HG03575 (cell line): ENCODE data around the gene NUB1.

Experiments
- ATAC-seq: cut with Tn5 transposase; IDR thresholded peaks from one replicate; pipeline ENCODE4 v1.9.1; 2021; ENCODE audit not compliant: unreplicated experiment, insufficient number of reproducible peaks, low FRiP score; ENCODE audit errors: extremely low read depth

The NUB1 gene

DNA sequence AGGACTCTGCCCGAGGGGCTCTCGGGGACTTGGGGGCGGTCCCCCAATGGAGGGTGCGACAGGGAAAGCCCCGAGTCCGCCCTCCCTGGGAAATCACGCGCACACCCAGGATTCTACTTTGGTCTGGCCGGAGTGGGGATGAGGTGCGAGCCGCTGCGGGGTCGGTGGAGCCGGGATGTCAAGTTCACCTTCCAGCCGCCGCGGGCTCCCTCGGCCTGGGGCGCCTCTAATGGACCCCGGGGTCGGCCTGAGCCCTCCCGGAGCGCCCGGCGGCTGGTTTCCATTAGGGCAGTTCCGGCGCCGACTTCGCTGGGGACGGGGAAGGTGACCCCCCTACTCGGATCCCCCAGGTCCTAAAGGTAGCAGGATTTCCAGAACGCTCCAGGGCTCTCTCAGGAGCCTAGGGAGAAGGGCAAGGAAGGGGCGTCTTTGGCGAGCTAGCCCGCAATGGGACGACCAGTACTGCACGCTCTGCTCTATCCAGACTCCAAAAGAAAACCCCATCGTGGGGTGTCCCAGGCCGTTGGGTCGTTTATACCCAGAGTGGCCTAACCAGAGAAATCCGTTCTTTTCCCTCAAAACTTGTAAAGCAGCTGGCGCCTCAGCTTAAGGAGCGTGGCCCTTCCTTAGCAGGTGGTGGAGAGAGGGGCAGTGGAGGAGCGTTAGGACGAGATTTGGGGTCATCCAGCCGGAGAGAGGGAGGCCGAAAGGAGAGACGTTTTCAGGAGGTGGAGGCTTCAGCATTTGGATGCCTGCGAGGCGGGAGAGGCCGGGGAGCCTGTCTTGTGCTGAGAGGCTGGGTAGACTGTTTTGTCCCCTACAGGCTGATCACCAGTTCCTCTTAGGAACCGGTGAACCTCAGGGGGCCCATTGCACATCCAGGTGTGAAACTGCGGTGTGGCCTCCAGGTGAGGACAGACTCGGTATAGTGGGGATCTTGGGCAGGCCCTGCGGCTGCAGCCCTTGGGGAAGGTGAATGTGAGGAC lies 69.1 kb downstream of the NUB1 start:
- no peak for ATAC-seq

DNA sequence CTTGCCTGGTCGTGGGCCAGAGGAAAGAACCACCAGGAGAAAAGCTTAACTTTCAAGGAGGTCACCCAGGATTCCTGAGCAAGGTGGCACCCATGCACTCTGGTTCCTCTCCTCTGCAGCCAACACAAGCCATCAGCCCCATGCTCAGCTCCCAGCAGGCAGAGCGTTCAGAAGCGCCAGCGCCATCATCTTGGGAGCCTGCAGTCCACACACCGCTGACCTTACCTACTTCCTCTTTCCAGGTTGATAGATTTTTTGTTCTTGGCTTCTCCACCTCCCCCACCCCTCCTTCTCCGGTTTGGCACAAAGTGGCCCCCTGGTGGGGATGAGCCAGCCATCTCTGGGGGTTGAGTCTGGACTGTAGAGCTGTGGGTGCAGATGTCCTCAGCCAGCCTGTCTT lies 69.9 kb downstream of the NUB1 start:
- no peak for ATAC-seq

GRCh38 chr7:151412318-151412717 lies 70.7 kb downstream of the NUB1 start:
- no peak for ATAC-seq

DNA sequence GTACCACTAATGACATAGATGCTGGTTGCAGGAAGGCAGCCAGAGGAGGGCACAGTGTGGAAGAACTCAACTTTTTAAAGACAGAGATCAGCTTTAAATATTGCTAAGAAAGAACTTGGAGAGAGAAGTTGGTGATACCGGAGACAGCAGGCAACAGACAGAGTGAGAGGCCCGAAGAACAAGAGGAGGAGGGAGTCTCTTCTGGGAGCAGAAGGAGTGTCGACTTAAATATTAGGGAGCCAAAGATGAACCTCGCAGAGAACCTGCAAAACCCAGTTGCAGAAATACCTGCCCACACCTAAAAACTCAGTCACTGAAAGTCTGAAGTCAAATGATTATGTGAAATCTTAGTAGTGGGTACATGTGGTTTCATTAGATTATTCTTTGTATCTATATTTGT lies 71.6 kb downstream of the NUB1 start:
- no peak for ATAC-seq

DNA sequence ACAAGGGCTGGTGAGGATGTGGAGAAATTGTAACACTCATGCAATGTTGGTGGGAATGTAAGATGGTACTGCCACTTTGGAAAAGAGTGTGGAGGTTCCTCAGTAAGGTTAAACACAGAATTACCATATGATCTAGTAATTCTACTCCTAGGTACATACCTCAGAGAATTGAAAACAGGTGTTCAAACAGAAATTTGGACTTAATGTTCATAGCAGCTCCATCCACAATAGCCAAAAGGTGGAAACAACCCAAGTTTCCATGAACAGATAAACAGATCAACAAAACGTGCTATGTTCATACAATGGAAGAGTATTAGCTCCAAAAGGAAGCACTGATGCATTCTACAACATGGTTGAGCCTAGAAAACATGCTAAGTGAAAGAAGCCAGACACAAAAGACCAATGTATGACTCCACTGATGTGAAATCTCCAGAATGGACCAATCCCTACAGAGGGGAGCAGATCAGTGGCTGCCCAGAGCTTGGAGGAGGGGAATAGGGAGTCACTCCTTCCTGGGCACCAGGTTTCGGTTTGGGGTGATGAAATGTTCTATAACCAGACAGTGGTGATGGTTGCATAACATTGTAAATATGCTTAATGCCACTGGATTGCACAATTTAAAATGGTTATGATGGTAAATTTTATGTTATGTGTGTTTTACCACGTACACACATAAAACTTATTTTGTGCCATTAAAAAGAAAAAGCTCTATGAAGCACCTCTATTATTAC lies 73.9 kb downstream of the NUB1 start:
- no peak for ATAC-seq

DNA sequence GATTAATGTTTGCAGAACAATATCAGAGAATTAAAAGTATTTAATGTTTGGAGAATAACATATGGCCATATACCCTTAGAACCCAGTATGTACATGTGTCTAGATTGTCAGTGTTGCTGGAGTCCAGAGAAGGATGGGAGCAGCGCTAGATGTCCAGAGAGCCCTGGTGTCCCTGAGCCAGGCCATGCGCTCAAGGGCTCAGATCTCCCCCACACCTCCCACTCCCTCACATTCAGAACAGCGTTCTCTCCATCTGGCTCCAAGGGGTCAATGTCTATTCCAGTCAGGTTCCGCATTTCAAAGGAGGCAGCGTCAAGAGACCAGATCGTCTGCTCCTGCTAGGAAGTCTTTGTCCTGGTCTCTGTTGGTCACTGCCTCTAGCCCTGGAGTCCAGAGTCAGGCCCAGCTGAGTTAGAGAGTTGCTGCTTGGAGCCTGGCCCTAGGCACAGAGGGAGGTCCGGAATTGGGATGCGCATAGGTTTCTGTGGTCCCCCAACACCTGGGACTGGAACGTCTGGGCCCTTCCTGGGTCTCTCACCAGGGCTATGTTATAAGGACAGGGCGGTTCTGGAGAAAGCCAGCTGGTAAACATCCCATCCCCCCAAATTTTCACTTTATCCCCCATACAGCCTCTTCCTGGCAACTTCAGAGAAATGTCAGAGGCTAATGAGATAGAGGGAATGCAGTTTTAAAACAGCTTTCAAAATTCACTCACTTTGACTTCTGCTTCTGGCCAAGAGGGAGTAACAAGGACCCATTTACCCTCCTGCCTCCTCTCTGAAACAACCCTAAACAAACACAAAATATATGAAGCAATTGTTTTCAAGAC lies 74.7 kb downstream of the NUB1 start:
- ATAC-seq: no peak

- no peak for ATAC-seq
These were observed 75.3 kb downstream of the NUB1 start for GRCh38 chr7:151416941-151417315.

DNA sequence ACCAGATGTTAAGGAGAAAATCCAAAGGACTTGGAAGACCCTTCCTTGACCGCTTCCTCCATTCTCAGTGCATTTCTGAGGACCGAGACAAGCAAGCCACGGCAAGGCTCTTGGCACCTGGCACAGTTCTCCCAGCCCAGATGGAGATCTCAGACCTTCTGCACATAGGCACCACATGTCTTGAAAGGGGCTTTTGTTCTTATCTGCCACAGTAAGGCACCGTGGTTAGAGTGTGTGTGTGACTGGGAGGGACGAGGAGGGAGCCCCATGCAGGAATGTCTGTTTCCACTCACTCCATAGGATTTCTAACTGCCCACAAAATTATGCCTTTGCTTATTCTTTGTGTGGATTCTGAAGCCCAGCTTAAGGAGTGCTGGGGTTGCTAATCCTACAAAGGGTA lies 78.5 kb downstream of the NUB1 start:
- no peak for ATAC-seq

DNA sequence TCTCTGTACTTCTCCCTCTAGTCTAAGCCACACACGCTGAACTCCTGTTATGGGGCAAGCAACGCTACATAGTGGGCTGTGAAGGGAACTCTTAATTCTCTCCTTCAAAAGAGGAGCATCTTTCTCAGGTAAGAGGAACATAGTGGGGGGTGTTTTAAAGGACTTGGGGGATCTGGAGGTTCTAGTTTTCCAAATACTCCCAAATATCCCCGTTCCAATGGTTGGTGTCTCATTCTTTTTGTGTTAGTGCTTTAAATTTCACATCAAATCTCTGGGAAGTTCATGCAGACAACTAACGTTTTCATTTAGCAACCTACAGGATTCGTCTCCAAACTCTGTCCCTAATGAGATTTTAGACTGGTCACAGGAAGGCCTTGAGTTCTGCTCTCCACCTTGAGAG lies 80.6 kb downstream of the NUB1 start:
- ATAC-seq: no peak

DNA sequence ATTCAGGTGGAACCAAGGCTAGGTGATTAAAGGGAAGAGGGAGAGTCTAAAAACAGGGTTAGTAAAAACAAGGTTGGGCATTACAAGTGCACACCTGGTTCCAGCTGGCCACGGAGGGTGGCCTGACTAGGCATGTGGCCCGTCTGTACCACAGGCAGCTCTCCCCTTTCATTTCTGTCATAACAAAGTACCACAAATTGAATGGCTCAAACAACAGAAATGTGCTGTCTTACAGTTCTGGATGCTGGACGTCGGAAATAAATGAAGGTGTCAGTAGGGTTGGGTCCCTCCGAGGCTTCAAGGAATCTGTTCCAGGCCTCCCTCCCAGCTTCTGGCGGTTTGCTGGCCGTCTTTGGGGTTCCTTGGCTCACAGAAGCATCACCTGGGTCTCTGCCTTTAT lies 81.6 kb downstream of the NUB1 start:
- no peak for ATAC-seq

- no peak for ATAC-seq
These were observed 82.3 kb downstream of the NUB1 start for GRCh38 chr7:151423936-151424335.

DNA sequence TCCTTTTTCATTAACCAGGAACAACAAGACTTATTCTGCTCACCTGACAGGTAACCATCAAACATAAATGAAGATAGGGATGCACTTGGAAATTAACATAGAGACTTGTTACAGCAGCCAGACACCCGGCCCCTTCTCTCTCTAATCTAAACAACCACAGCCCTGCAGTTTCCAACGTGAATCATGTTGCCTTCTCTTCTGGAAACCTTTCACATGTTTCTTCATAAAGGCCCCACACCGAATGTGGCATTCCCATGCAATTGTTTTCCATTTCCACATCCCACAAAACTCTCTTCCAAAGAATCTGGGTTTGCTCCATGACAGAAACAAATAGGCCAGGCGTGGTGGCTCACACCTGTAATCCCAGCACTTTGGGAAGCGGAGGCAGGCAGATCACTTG lies 83.2 kb downstream of the NUB1 start:
- no peak for ATAC-seq

DNA sequence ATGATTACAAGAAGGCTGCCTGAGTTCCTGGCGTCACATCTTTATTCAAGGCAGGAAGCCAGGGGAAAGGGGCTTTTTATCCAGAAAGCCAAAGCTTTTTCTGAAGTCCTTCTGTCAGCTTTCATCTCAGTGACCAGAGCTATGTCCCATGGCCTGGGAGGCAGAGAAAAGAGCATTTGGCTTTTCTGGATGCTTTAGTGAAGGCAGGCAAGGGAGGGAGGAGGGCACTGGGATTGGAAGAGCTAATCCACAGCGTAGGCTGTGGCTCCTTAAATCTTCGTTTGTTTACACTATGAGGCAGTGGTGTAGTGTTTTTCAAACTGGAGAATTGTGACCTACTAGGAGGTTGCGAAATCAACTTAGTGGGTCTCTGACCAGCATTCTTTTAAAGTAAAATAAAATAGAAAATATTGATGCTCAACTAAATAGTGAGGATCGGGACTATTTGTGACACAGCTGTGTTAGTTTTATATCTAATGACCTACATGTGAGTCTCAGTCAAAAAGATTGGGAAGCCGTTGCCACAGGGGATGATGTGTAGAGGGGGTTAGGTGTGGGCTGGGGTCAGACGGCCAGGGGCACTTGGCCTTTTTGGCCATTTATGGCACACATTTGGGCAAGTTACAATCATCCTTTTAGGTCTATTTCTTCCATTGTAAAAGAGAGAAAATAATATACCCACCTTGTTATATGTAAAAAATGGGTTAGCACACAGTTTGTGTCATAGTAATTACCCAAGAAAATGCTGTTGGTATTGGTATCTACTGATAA lies 84.2 kb downstream of the NUB1 start:
- ATAC-seq: no peak

DNA sequence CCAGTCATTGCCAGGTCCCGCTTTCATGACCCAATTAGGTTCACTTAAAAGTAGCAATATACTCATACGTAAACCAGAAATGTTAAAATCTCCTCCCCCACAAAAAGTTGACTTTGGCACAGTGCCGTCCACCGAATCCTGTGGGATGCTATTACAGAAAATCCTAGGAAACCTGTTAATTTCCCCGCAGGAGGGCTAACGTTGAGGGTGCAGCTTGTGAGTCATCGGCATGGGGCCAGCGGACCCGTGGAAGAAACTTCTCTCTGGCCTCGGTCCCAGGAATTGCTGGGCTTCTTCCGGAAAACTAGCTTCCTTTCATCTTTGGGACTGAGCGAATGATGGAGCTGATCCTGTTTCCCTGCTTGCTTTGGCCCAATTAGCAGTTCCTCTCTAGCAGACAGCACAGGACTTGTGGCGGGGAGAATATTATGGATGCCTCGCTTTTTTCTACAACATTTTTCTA lies 84.9 kb downstream of the NUB1 start:
- no peak for ATAC-seq

DNA sequence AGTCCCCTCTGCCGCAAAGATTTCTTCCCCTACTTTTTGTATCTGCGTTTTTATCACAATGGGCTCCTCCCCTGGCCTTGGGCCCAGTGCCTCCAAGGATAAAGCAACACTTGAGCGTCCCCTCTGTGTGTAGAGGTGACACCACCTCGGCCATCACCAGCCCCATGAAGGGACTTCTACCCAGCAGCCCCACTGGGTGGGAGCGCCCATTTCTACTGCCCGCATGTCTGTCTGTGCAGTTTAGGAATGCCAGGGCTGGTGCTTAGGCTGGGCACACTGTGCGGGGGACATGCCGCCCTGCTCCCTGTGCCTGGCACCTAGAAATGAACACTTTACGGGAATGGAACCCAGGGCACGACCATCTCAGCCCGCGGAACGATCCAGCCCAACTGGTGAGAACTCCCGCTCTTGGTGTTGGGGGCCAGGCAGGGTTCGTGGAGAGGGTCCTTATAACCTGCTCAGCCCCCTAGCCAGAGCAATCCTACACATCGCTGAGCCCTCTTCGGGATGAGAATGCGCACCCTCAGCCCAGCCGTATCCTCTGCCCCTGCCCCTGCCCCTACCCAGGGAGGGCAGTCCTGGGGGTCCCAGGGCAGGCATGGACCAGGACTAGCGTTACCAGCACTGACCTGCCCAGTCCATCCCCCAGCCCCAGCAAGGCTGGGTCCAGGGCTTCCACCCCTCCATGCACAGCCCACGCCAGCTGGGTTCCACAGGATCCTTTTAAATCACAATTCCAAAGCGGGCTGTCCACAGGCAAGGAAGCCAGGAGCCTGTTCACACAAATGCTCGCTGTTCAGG lies 85.5 kb downstream of the NUB1 start:
- no peak for ATAC-seq

GRCh38 chr7:151427705-151428377 lies 86.2 kb downstream of the NUB1 start:
- ATAC-seq: no peak
